T-helper 1 cell treated with Interleukin-12 subunit alpha and Interleukin-12 subunit beta and Interleukin-4 antibody, amounts not matched to agents 30 ng/mL and 1 ng/mL, for 36 hours (primary cell): ENCODE results near the gene ERO1A. TPM values are rescaled to one million over a fixed set of nuclear protein-coding genes. Genes with fewer than 3 reads are reported as not detected.

Source experiments
- intact Hi-C: fragments of 100-400 bp; cut with micrococcal nuclease; formaldehyde crosslinking; loops from one replicate; pipeline ENCODE4 v1.15.1; 2024
- total RNA-seq: library from RNA; stranded (reverse); gene quantifications from 2 replicates; pipeline ENCODE4 v1.2.3, GENCODE V29; 2022

Gene ERO1A
- 157 and 162 TPM in 2 replicates for total RNA-seq

DNA sequence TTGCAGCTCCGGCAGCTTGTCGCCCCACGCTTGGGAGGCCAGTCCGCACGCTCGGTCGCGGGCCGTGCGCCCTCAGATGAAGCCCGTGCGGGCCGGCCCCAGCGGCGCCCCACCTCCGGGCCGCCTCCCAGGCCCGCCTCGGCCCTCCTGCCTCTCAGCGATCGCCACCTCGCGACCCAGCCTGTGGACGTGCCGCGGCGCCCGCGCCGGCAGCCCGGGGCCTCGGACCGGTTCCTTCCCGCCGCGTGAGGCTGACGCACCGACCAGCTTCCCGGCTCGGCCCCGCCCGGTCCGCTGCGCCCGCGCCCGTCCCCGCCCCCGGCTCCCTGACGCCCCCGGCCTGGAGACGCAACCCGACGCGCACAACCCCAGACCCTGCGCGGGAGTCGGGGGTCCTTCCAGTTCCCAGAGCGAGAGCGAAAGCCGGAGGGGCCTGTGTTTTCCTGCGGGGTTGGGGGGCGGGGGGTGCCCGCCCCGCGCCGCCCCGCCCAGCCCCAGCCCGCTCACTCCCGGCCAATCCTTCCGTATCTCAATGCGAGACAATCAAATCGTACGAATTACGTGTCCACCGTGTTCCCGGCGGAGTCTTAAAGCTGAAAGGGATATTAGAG lies at the start of gene ERO1A:
Gene ERO1A, minus strand, starts transcription at position 78 of the 611 bp plus-strand sequence. Its CDS starts 77 bp downstream, at position 1.
- intact Hi-C loops: loop anchor here (1.0 kb wide), 1 partner anchor 457 kb away; no protein-coding TSS in a partner anchor

DNA sequence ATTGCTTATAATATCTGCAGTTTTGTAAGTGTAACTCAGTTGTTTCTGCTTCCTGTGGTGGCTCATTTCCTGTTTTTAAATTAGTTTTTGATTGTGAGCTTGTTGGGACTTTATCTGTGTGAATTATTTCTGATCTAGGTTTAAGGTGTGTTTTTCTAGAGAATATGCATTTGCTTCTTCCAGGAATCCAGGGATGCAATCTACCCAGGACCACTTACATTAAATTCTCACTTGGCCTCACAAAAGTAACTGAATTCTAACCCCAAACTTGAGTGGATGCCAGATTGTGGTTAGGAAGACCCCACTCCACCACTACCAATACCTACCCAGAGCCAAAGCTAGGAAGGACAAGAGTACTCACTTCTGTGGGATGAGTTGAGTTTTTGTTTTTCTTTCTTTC lies 46.5 kb upstream of the ERO1A start:
- intact Hi-C loops: loop anchor here (1.0 kb wide), 4 partner anchors 12 to 49 kb away; partner anchors contain the start of genes GNPNAT1, PSMC6 and STYX

DNA sequence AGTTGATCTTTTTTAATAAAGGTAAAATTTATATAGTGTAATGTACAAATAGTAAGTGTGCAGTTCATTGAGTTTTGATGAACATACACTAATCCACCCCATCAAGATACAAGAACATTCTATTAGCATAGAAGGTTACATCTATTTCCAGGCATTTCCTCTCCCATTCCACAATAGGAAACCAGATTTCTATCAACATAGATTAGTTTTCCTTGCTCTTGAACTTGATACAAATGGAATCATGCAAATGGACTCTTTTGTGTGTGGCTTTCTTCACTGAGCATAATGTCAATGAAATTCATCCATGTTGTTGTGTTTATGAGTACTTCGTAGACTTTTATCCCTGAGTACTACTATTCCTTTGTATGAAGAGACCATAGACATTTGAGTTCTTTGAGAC lies 45.4 kb upstream of the ERO1A start:
- intact Hi-C loops: no loop called here

- intact Hi-C loops: no loop called here
These were observed 43.1 kb upstream of the ERO1A start for GRCh38 chr14:52738409-52738808.

DNA sequence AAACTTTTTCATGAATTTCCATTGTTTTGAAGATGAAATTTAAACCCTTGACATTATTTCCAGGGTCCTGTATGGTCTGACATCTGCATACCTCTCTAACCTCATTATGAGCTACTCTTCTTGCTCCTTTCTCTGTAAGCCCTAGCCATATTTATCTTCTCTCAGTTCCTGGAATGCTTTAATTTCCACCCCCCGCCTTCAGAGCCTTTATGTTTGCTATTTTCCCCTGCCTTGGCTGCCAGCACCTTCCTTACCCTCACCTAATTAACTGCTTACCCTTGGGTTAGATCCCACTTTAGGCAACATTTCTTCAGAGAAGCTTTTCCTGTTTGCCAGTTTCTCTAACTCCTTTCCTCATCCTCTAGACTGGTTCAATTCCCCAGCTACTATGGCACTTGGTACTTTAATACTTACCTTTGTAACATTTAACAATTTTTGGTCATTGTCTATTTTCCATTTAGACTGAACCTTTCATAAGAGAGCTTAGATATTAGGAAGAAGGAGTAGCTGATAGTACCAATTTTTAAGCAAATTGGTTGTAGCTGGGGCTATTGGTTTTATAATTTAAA lies 40.6 kb upstream of the ERO1A start:
- intact Hi-C loops: no loop called here

DNA sequence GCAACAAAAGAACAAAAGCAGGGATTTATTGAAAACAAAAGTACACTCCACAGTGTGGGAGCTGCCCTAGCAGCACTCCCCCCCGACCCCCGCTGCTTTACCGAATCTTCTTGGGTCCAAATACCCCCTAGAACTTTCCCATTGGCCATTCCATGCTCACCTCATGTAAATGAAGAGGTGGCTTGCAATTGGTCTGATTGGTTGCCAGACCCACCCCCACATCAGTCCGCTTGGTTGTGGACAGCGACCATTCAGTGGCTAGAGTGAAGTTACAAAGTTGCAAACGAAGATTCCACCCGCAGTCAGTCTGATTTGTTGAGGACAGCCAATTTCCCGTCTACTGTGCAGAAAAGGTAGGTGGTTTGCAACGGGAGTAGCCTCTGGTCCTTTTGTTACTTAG lies 38.5 kb upstream of the ERO1A start:
- intact Hi-C loops: loop anchor here (5.0 kb wide), 2 partner anchors 183 to 418 kb away; partner anchors contain the start of gene DDHD1

DNA sequence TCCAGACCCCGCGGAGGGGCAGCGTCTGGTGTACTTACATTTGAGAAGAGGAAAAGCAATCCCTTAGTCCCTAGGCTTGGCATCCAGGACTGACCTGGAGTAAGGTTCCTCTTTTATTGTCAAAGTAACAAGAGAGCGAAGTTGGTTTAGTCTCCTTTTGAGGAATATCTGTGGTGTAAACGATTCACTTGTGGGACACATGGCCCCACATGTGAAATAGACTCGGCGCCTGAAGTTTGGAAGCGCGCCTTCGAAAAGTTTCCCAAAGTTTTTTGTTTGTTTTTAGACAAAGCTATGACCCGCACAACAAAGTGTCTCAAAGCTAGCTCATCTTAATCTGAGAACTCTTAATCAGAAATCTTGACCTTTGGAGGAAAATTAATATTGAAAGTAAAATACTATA lies 35.4 kb upstream of the ERO1A start:
- intact Hi-C loops: loop anchor here (1.0 to 5.0 kb wide), 7 partner anchors 12 to 1080 kb away; partner anchors contain the start of genes DDHD1, FRMD6 and PSMC6

- intact Hi-C loops: loop anchor here (1.0 to 5.0 kb wide), 12 partner anchors 12 to 1079 kb away; partner anchors contain the start of genes DDHD1, FERMT2, FRMD6 and GNPNAT1
These were observed 34.8 kb upstream of the ERO1A start, which contains the start of gene STYX for GRCh38 chr14:52729925-52730708. Gene STYX (plus strand): TSS chr14:52730166. CDS start chr14:52730475, 309 bp downstream.

DNA sequence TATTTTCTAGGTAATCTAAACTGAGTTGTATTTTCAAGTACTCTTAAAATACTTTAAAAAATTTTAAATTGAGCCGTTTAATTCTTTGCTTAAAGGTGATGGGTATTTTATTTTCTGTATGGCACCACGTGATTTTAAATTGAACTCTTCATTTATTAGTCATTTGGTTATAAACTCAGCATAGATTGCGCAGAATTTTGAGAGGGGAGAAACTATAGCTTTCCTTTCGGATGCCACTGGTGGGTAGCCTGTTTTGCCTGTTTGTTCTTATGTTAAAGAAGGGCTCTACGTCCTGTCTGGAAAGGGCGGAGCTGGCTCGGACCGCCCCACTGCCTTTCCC lies 34.2 kb upstream of the ERO1A start:
- intact Hi-C loops: loop anchor here (1.0 to 5.0 kb wide), 5 partner anchors 62 to 737 kb away; partner anchors contain the start of genes FERMT2, GNPNAT1, GPR137C and TXNDC16

DNA sequence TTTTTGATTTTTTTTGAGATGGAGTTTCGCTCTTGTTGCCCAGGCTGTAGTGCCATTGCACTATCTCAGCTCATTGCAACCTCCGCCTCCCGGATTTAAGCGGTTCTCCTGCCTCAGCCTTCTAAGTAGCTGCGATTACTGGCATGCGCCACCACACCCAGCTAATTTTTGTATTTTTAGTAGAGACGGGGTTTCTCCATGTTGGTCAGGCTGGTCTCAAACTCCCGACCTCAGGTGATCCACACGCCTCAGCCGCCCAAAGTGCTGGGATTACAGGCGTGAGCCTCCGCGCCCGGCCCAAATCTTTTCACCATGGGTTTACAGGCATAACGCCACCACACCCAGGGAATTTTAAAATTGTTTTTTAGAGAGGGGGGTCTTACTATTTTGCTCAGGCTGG lies 33.7 kb upstream of the ERO1A start:
- intact Hi-C loops: loop anchor here (1.0 to 5.0 kb wide), 5 partner anchors 62 to 737 kb away; partner anchors contain the start of genes FERMT2, GNPNAT1, GPR137C and TXNDC16

DNA sequence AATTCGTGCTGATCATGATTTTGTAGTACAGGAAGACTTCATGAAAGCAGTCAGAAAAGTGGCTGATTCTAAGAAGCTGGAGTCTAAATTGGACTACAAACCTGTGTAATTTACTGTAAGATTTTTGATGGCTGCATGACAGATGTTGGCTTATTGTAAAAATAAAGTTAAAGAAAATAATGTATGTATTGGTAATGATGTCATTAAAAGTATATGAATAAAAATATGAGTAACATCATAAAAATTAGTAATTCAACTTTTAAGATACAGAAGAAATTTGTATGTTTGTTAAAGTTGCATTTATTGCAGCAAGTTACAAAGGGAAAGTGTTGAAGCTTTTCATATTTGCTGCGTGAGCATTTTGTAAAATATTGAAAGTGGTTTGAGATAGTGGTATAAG lies 32.2 kb upstream of the ERO1A start:
- intact Hi-C loops: loop anchor here (5.0 kb wide), 2 partner anchors 490 to 735 kb away; no protein-coding TSS in a partner anchor

DNA sequence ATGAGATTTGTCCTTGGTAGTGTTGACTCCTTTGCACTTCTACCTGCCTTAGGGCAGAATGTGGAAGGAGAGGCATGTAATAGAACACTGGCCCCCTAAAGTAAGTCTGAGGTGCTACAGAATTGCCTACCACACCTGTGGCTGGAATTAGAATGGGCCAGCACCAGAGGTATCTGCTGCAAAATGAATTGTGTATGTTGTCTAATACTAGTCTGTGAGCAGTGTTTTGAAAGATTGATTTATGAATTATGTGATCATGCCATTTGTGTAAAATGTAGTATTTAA lies 28.9 kb upstream of the ERO1A start:
- intact Hi-C loops: no loop called here

DNA sequence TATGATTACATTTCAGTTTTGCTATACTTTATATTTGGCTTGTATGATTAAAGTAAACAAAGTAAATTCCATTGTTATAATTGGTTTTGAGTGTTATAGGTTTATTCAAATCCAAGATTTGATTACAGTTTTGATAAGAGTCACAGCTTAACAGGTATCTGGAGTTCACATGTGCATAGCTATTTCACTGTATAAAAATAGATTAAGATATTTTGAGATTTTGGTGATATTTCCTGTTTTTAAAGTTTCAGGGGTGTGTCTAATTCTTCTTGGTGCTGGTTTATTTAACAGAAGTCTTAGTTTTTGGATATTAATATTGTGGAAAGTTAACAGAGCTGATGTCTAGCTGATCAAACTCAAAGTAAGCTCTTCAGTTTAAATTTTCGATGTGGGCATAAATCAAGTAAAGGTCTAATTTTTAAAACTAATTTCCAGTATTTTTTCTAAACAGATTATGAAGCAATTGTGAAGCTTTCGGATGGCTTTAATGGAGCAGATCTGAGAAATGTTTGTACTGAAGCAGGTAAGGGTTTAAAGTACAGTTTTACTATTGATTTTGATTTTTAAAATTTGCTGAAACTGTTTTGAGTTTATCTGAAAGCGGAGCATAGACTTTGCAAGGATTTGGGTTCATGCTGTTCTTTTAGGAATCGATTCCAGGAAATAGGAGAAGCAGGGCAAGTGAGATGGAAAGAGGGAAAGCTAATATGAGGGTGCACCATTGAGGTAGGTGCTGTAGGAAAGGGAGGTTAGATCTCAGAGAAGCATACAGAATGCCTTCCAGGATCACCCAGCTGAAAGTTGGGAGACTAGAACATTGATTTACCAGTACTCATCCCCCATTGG lies 28.4 kb upstream of the ERO1A start:
- intact Hi-C loops: no loop called here

- intact Hi-C loops: no loop called here
These were observed 20.8 kb upstream of the ERO1A start for GRCh38 chr14:52716155-52716554.

GRCh38 chr14:52711666-52712065 lies 16.3 kb upstream of the ERO1A start:
- intact Hi-C loops: no loop called here

GRCh38 chr14:52706724-52707706 lies 11.7 kb upstream of the ERO1A start, which contains the start of gene PSMC6:
Gene PSMC6 (plus strand): TSS chr14:52707200. CDS start chr14:52707220, 20 bp downstream.
- intact Hi-C loops: loop anchor here (1.0 to 5.0 kb wide), 10 partner anchors 13 to 1055 kb away; partner anchors contain the start of genes DDHD1, FRMD6, GNPNAT1 and GPR137C

GRCh38 chr14:52706286-52706685 lies 10.9 kb upstream of the ERO1A start:
- intact Hi-C loops: loop anchor here (2.0 to 5.0 kb wide), 3 partner anchors 394 to 1054 kb away; partner anchors contain the start of genes DDHD1, FRMD6 and PTGER2

- intact Hi-C loops: no loop called here
These were observed 8.3 kb upstream of the ERO1A start for GRCh38 chr14:52703664-52704063.

GRCh38 chr14:52703225-52703624 lies 7.9 kb upstream of the ERO1A start:
- intact Hi-C loops: no loop called here
